VCaP (cell line): ENCODE measurements around the gene NUP188.

Source experiments
- H3K27ac ChIP-seq: fragments of 450-650 bp; 2 replicates; pipeline ENCODE4 v1.5.1; 2017
- TF ChIP-seq, protein P1 (sequence below): fragments of 450-650 bp; conservative IDR thresholded peaks from 2 replicates; pipeline ENCODE4 v1.5.1; 2017; ENCODE audit warnings: mild to moderate bottlenecking, moderate library complexity

NUP188 gene

DNA sequence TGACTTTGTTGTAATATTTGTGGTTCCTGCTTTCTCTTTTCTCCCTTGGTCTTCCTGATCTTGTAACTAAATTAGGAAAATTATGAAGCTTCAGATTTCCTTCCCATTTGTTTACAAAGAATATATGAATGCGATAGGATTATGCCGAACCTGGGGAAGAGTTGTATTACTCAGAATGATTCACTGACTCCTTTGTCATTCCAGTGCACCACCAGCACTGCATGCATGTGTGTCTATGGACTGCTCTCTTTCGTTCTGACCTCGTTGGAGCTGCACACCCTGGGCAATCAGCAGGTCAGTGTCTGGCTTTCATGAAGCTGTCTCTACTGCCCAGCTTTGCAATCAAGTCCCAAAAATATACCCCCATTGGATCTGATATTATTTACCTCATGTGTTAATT, 25.5 kb downstream of the NUP188 start:
- TF ChIP-seq, protein P1, sequence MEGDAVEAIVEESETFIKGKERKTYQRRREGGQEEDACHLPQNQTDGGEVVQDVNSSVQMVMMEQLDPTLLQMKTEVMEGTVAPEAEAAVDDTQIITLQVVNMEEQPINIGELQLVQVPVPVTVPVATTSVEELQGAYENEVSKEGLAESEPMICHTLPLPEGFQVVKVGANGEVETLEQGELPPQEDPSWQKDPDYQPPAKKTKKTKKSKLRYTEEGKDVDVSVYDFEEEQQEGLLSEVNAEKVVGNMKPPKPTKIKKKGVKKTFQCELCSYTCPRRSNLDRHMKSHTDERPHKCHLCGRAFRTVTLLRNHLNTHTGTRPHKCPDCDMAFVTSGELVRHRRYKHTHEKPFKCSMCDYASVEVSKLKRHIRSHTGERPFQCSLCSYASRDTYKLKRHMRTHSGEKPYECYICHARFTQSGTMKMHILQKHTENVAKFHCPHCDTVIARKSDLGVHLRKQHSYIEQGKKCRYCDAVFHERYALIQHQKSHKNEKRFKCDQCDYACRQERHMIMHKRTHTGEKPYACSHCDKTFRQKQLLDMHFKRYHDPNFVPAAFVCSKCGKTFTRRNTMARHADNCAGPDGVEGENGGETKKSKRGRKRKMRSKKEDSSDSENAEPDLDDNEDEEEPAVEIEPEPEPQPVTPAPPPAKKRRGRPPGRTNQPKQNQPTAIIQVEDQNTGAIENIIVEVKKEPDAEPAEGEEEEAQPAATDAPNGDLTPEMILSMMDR = no peak
- no peak overlapping the region for H3K27ac ChIP-seq

DNA sequence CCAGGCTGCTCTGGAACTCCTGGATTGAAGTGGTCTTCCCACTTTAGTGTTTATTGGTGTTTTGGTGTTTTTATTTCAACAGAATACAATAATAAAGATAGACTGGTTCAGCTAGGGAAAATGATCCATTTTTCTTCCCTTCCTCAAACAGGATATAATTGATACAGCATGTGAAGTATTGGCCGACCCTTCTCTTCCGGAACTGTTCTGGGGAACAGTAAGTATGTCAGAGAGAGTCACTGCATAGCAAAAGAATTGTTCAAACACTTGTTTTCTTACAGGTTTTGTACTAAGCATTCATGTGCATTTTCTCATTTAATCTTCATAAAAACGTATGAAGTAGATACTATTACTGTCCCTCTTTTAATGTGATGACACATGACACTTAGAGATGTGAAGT, 31.6 kb downstream of the NUP188 start:
- TF ChIP-seq, protein P1 = no peak
- H3K27ac ChIP-seq = no peak overlapping the region

DNA sequence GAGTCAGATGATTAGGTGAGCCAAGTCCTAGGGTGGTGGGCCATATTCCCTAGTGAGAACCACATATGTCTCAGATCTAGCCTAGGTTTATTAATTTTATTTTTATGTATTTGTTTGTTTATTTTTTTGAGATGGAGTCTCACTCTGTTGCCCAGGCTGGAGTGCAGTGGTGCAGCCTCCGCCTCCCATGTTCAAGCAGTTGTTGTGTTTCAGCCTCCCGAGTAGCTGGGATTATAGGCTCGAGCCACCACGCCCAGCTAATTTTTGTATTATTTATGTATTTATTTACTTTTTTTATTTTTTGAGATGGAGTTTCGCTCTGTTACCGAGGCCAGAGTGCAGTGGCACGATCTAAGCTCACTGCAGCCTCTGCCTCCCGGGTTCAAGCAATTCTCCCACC, 36.0 kb downstream of the NUP188 start:
- H3K27ac ChIP-seq = no peak overlapping the region
- TF ChIP-seq, protein P1 = no peak

DNA sequence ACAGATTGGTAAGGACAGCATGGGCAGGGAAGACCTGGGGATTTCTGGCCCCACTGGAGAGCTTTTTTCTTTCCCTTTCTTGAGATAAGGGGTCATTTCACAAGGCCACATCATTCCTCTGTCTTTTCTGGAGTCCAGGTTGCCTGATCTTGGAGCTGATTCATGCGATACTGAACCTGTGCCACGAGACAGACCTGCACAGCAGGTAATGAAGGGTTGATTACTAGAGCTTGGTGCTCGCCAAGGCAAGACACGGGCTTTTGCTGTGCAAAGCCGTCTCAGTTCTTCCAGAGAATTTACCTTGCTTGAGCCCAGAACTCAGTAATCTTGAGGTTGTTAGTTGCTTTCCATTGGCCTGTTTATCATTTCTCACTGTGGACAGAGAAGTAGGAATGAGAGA, 39.2 kb downstream of the NUP188 start:
- TF ChIP-seq, protein P1 = no peak
- no peak overlapping the region for H3K27ac ChIP-seq

DNA sequence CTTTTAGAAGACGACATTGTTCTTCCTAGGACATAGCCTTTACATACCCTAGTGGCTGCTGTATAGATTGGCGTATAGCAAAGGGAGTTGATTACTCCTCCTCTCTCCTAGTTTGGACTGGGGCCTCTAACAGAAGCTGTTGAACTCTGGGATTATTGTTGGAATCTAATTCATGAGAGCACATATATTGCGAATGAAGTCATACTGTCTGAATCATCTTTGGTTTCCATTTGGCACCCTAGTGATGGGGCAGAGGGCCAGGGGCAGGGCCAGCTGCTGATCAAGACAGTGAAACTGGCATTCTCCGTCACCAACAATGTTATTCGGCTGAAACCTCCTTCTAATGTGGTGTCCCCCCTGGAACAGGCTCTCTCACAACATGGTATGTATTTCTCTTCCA, 40.3 kb downstream of the NUP188 start:
- H3K27ac ChIP-seq = no peak overlapping the region
- TF ChIP-seq, protein P1 = no peak

DNA sequence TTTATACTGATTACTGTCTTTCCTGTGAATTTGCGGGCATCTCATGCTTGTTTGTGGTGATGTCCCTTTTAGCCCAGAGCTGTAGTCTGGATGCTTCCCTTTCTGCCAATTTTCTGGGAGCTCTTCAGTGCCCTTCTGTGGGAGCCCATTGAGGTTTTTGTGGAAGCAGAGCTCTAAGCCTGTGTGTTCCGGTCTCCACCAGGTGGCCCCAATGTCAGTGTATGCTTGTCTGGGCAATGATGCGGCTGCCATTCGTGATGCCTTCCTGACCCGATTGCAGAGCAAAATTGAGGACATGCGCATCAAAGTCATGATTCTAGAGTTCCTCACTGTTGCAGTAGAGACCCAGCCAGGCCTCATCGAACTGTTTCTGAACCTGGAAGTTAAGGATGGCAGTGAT, 45.5 kb downstream of the NUP188 start:
- no peak overlapping the region for H3K27ac ChIP-seq
- TF ChIP-seq, protein P1 = peak; percentile 52

DNA sequence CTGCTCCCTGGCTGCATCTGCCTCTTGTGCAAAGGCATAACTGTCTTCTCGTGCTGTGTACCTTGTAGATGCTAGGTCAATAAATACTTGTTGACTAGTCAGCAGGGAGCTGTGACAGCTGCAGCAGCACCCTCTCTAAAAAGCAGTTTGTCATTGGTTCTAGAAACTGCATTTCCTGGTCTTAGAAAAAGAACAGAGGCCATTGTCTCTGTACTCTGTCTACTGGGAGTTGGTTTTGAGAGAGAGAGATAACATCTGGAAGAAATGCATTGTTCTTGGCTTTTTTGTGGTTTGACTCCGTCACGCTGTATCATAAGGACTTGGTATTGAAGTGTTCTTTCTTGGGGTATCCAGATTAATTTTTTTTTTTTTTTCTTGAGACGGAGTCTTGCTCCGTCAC, 48.3 kb downstream of the NUP188 start:
- TF ChIP-seq, protein P1 = no peak
- H3K27ac ChIP-seq = no peak overlapping the region

DNA sequence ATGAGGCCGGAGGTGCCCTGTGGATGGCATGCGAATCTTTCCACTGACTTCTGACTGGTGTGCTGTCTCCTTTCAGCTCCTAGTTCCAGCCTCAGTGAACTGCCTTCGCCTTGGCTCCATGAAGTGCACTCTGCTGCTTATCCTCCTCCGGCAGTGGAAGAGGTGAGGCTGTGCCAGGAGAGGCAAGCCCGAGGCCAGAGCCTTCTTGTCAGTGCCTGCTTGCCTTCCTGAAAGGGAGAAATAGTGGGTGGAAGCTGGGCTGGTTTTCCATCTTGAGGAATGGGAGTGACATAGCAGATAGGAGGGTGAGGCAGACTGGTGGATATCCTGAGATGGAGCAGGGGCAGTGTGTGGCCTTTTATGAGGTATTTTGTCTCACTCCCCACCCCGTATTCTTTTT, 51.0 kb downstream of the NUP188 start:
- TF ChIP-seq, protein P1 = no peak
- H3K27ac ChIP-seq = no peak overlapping the region
